SIG-M5 treated with dmso at 0.1 percent for 504 hours (cell line): Measurements from ENCODE around the gene BCLAF1.
A peak's percentile ranks its signal among the peaks of the same experiment; 100 is the strongest.

Experiments
- DNase-seq: peaks from one replicate; lab custom pipeline; 2025; ENCODE audit not compliant: unreplicated experiment; lab: John Stamatoyannopoulos, UW

Gene BCLAF1, protein sequence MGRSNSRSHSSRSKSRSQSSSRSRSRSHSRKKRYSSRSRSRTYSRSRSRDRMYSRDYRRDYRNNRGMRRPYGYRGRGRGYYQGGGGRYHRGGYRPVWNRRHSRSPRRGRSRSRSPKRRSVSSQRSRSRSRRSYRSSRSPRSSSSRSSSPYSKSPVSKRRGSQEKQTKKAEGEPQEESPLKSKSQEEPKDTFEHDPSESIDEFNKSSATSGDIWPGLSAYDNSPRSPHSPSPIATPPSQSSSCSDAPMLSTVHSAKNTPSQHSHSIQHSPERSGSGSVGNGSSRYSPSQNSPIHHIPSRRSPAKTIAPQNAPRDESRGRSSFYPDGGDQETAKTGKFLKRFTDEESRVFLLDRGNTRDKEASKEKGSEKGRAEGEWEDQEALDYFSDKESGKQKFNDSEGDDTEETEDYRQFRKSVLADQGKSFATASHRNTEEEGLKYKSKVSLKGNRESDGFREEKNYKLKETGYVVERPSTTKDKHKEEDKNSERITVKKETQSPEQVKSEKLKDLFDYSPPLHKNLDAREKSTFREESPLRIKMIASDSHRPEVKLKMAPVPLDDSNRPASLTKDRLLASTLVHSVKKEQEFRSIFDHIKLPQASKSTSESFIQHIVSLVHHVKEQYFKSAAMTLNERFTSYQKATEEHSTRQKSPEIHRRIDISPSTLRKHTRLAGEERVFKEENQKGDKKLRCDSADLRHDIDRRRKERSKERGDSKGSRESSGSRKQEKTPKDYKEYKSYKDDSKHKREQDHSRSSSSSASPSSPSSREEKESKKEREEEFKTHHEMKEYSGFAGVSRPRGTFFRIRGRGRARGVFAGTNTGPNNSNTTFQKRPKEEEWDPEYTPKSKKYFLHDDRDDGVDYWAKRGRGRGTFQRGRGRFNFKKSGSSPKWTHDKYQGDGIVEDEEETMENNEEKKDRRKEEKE

DNA sequence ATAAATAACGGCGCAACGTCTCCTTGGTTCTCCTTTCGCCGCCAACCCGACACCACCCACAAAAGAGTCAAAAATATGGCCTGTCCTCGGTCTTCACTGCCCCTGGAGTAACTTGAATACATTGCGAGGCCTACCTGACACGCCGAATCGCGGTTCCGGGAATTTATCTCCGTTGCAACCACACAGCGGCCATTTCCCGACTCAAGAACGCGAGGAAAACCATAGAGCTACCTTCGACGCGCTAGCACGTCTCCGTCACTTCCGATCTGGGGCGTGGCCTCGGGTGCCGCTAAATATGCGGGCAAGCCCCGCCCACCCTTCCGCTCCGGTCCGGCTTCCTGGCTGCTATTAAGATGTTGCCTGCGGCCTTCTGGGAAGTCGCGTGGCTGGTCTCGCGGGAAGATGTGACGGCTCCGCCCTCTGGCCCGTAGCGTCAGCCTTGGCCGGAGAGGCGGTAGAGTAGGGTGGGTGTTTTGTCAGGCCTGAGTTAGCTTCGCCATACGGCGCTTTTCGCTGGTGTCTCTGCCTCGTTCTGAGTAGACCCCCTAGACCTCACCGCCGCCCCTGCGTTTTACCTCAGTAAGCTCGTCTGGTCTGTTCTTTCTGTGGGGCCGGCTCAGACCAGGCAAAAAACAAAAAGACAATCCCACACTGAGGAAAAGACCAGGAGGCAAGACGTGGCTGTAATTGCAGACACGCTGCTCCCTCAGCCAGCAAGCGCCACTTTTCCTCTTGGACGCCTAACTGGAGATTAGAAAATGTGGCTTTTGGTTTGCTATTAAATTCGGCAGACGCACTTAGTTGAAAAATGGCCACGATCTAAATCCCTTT lies at the start of gene BCLAF1:
Gene BCLAF1 (minus strand): TSS at position 268 of the 831 bp plus-strand sequence. CDS start 9,980 bp downstream, outside the sequence.
- peak; percentile 94 for DNase-seq

GRCh38 chr6:136338486-136338885 lies 48.8 kb upstream of the BCLAF1 start:
- DNase-seq = no peak

DNA sequence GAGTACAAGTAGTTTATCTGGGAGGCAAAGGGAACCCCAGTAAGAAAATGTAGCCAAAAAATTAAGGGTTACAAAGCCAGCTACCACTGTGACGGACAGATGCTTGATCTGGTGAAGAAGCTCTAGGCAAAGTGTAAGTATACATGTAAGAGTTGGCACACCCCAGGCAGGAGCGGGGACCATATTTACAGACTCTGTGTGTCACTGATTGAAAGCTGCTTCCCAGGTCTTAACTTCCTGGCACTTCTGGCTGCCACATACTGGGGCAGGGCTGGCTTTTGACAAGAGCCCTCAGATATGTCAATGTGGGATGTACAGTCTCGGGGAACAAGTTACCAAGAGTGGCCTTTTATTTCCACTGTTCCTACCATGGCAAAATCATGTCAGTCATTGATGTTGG lies 48.0 kb upstream of the BCLAF1 start:
- DNase-seq = no peak

GRCh38 chr6:136337121-136337520 lies 47.5 kb upstream of the BCLAF1 start:
- DNase-seq = no peak

- no peak for DNase-seq
These were observed 46.2 kb upstream of the BCLAF1 start for GRCh38 chr6:136335736-136336363.

DNA sequence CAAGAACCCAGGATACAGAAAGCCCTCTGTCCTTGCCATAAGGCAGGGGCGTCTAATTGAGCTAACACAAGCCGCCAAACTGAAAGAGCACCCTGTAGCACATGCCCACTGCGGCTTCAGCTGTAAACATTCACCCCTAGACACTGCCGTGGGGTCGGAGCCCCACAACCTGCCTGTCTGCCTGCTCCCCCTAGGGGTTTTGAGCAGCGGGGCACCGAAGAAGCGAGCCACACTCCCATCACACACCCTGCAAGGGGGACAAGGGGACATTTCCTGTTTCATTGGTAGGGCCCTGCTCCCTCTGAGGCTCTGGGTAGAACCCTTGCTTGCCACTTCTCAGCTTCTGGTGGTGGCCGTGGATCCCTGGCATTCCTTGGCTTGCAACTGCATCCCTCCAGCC lies 45.2 kb upstream of the BCLAF1 start:
- no peak for DNase-seq

- no peak for DNase-seq
These were observed 44.8 kb upstream of the BCLAF1 start for GRCh38 chr6:136334465-136334846.

- no peak for DNase-seq
These were observed 44.3 kb upstream of the BCLAF1 start for GRCh38 chr6:136333824-136334464.

GRCh38 chr6:136331461-136331860 lies 41.8 kb upstream of the BCLAF1 start:
- DNase-seq = no peak

GRCh38 chr6:136330634-136331033 lies 41.0 kb upstream of the BCLAF1 start:
- no peak for DNase-seq

GRCh38 chr6:136326038-136326553 lies 36.5 kb upstream of the BCLAF1 start:
- DNase-seq = peak; percentile 12

- no peak for DNase-seq
These were observed 35.2 kb upstream of the BCLAF1 start for GRCh38 chr6:136324686-136325380.

DNA sequence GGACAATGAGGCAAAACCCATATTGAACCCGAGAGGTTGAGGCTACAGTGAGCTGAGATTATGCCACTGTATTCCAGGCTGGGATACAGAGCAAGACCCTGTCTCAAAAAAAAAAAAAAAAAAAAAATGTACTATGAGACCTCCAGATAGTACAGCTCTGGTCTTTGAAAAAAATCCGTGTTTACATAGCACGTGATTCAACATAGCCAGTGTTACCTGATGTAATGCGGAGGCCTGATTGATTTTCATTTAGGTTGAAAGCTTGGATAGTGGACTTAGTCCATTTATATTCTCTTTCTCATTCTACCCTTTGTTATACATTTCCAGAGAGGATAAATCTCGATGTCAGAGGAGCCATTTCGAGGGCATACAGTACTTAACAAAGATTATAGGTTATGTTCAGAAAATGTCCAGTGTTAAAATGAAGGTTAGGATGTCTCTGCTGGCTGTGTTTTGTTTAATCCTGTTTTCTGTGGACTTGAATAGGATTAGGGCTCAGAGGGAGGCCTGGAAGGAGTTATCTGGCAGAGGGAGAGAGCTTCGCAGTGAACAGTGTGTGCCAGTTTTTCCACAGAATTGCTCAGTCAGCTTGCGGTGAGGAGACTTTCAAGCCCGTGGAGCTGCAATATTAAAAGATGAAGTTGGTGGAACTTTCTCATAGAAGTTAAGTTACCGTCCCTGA lies 33.9 kb upstream of the BCLAF1 start:
- DNase-seq = no peak

GRCh38 chr6:136319732-136320131 lies 30.1 kb upstream of the BCLAF1 start:
- no peak for DNase-seq

DNA sequence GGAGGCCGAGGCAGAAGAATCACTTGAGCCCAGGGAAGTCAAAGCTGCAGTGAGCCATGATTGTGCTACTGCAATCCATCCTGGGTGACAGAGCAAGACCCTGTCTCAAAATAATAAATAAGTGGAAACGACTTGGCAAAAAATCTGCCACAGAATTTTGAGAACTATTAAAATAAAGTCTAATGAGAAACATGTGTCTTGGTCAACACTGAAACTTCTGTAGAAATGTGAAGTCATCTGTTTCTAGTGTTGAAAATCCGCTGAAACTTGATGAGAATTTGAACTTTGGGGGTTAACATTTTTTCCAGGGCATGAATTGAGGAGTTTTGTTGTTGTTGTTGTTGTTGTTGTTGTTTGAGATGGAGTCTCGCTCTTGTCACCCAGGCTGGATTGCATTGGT lies 29.0 kb upstream of the BCLAF1 start:
- no peak for DNase-seq

GRCh38 chr6:136317971-136318370 lies 28.3 kb upstream of the BCLAF1 start:
- DNase-seq = no peak

DNA sequence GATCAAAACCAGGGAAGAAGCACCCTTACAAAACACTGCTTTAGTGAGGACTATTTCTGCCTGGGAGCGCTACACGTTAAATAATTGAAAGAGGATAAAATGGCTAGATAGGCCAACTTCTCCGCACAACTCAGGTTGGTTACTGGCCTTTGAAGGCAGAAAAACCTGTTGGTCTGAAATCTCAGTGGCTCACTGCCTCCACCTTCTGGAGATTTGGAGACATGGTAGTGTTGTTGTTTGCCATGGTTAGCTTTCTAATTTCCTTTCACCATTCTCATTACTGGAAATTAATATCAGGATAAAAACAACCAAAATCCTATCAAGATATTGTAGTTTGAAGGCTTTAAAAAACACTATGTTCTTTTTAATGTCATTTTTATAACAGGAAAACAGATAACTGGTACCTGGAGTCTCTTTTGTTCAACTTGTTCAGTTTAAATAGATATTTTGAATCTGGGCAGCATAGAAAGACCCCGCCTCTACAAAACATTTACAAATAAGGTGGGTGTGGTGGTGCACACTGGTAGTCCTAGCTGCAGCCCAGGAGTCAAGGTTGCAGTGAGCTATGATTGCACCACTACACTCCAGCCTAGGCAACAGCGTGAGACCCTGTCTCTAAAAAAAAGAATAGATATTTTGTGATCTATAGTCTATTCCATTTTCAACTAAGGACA lies 27.5 kb upstream of the BCLAF1 start:
- peak; percentile 41 for DNase-seq

GRCh38 chr6:136315594-136315993 lies 25.9 kb upstream of the BCLAF1 start:
- DNase-seq = no peak
